GM12878 (cell line): ENCODE measurements around the gene TDRD9. TPM values are rescaled to one million over a fixed set of nuclear protein-coding genes. Genes with fewer than 3 reads are reported as not detected.

Experiments used
- ATAC-seq: fragments of 200-7000 bp; cut with Tn5 transposase; 3 replicates; pipeline ENCODE4 v1.9.1; 2020; ENCODE audit warnings: mild to moderate bottlenecking, moderate library complexity
- BruUV-seq: library from RNA; stranded (reverse); fragments of 400-500 nt; replicated peaks from 2 replicates; lab custom pipeline; 2021; lab: Mats Ljungman, UMichigan
- CTCF ChIA-PET: fragments of 300-600 bp; sonication (Branson Sonifier 250); formaldehyde crosslinking; extraction: SDS; loops from one replicate; lab custom pipeline; 2021; ENCODE audit warnings: inconsistent platforms; lab: Yijun Ruan, JAX
- POLR2A ChIA-PET: fragments of 350-600 bp; formaldehyde crosslinking; extraction: SDS; loops from one replicate; lab custom pipeline; 2021; ENCODE audit warnings: inconsistent platforms; lab: Charles Lee
- RAD21 ChIA-PET: fragments of 300-600 bp; sonication (Branson Sonifier 250); formaldehyde crosslinking; loops from one replicate; lab custom pipeline; 2023; ENCODE audit warnings: antibody characterized with exemption; ENCODE audit not compliant: unreplicated experiment; lab: Charles Lee
- SMC1A ChIA-PET: fragments of 300-600 bp; sonication (Branson Sonifier 250); formaldehyde crosslinking; loops from one replicate; lab custom pipeline; 2023; ENCODE audit not compliant: unreplicated experiment, uncharacterized antibody; lab: Charles Lee
- DNase-seq: peaks from one replicate; pipeline ENCODE4 v3.0.0-alpha.2; 2011; ENCODE audit warnings: low read depth, low spot score
- FAIRE-seq: peaks from 3 replicates; lab custom pipeline; 2011; peaks lifted over from hg19 to GRCh38; lab: Jason Lieb, UNC
- H2AFZ ChIP-seq: 2 replicates; pipeline ENCODE4 v1.6.0; 2011; ENCODE audit warnings: low read depth, low read length, control low read depth; ENCODE audit not compliant: control insufficient read depth
- H3K27ac ChIP-seq: 2 replicates; pipeline ENCODE4 v1.5.1; 2011; ENCODE audit warnings: control low read depth; ENCODE audit not compliant: control insufficient read depth, insufficient read depth
- H3K27me3 ChIP-seq, 2 experiments: replicated peaks in 1 of 2; 2 replicates each; pipeline versions ENCODE4 v1.6.0 to v1.6.1; 2011; ENCODE audit warnings: low read length in 1 of 2; ENCODE audit not compliant: control insufficient read depth in 2 of 2, insufficient read depth in 2 of 2
- H3K36me3 ChIP-seq, 2 experiments: 2 replicates each; pipeline ENCODE4 v1.5.1; 2011; ENCODE audit warnings: low read length in 1 of 2; ENCODE audit not compliant: control insufficient read depth in 2 of 2, insufficient read depth in 2 of 2
- H3K4me1 ChIP-seq: 2 replicates; pipeline ENCODE4 v1.6.1; 2011; ENCODE audit warnings: mild to moderate bottlenecking, low read length, moderate library complexity, mixed read lengths; ENCODE audit not compliant: control insufficient read depth, insufficient read depth
- H3K4me2 ChIP-seq: 2 replicates; pipeline ENCODE4 v1.6.0; 2011; ENCODE audit warnings: control low read depth; ENCODE audit not compliant: control insufficient read depth, insufficient read depth
- H3K4me3 ChIP-seq: fragments of 200-600 bp; sonication (generic); 2 replicates; pipeline ENCODE4 v1.5.1; 2016
- H3K79me2 ChIP-seq: 2 replicates; pipeline ENCODE4 v1.6.0; 2011; ENCODE audit warnings: low read length; ENCODE audit not compliant: control insufficient read depth, insufficient read depth
- H3K9ac ChIP-seq: 2 replicates; pipeline ENCODE4 v1.8.0; 2011; ENCODE audit warnings: low read length, control low read depth, mixed read lengths; ENCODE audit not compliant: control insufficient read depth, insufficient read depth
- H3K9me3 ChIP-seq: replicated peaks from 3 replicates; pipeline ENCODE4 v1.5.1; 2011; ENCODE audit warnings: mild to moderate bottlenecking, low read length; ENCODE audit not compliant: control insufficient read depth, insufficient read depth
- H4K20me1 ChIP-seq: 2 replicates; pipeline ENCODE4 v1.6.0; 2011; ENCODE audit not compliant: control insufficient read depth, insufficient read depth
- BCL3 ChIP-seq: IDR thresholded peaks from 2 replicates; pipeline ENCODE4 v1.6.1; 2011; ENCODE audit warnings: borderline replicate concordance, low read depth, mild to moderate bottlenecking, moderate library complexity, low read length; ENCODE audit not compliant: insufficient read depth, poor library complexity, severe bottlenecking
- CHD2 ChIP-seq: IDR thresholded peaks from 2 replicates; pipeline ENCODE4 v1.6.1; 2011; ENCODE audit warnings: low read depth, low read length, improper control_type of control experiment, borderline replicate concordance
- CREM ChIP-seq: IDR thresholded peaks from 2 replicates; pipeline ENCODE4 v1.6.1; 2014; ENCODE audit warnings: antibody characterized with exemption, low read depth
- EP300 ChIP-seq, 2 experiments: fragments of 150-350 bp in 1 of 2; IDR thresholded peaks; 2 replicates each; pipeline ENCODE4 v1.6.1; 2011 to 2012; ENCODE audit warnings: low read depth in 2 of 2, low read length in 2 of 2, borderline replicate concordance in 1 of 2, improper control_type of control experiment in 1 of 2, inconsistent platforms in 1 of 2; ENCODE audit not compliant: control insufficient read depth in 1 of 2
- ETV6 ChIP-seq, 2 experiments: fragments of 450-650 bp in 1 of 2; IDR thresholded peaks in 1 of 2; conservative IDR thresholded peaks in 1 of 2; 2 replicates each; pipeline ENCODE4 v1.6.1; 2014; ENCODE audit warnings: antibody characterized with exemption in 1 of 2, borderline replicate concordance in 1 of 2, low read depth in 1 of 2, mild to moderate bottlenecking in 1 of 2, moderate library complexity in 1 of 2
- MEF2B ChIP-seq: fragments of 450-650 bp; IDR thresholded peaks from 2 replicates; pipeline ENCODE4 v1.6.1; 2018; ENCODE audit warnings: mild to moderate bottlenecking, moderate library complexity; ENCODE audit not compliant: partially characterized antibody, poor library complexity, severe bottlenecking
- MXI1 ChIP-seq: fragments of 150-350 bp; IDR thresholded peaks from 2 replicates; pipeline ENCODE4 v1.6.1; 2011; ENCODE audit warnings: low read depth, mild to moderate bottlenecking, inconsistent platforms, low read length, improper control_type of control experiment
- MYB ChIP-seq: fragments of 150-350 bp; IDR thresholded peaks from 2 replicates; pipeline ENCODE4 v1.6.1; 2014; ENCODE audit warnings: mild to moderate bottlenecking, low read depth, low read length, borderline replicate concordance
- NFXL1 ChIP-seq: fragments of 450-650 bp; IDR thresholded peaks from 2 replicates; pipeline ENCODE4 v1.6.1; 2017; ENCODE audit warnings: antibody characterized with exemption, mild to moderate bottlenecking, borderline replicate concordance
- RCOR1 ChIP-seq: conservative IDR thresholded peaks from 2 replicates; pipeline ENCODE4 v1.6.1; 2012; ENCODE audit warnings: low read depth, low read length, improper control_type of control experiment
- YBX1 ChIP-seq: fragments of 450-650 bp; IDR thresholded peaks from 2 replicates; pipeline ENCODE4 v1.6.1; 2016; ENCODE audit warnings: antibody characterized with exemption
- ZNF622 ChIP-seq: fragments of 450-650 bp; IDR thresholded peaks from 2 replicates; pipeline ENCODE4 v1.6.1; 2017; ENCODE audit warnings: mild to moderate bottlenecking, inconsistent platforms
- WGBS: methylation state at CpG from one replicate; pipeline ENCODE4 v1.1.6; 2016; ENCODE audit warnings: low lambda C conversion rate; ENCODE audit not compliant: insufficient replicate concordance, insufficient coverage; ENCODE audit errors: missing lambda C conversion rate; 5-methylcytosine and 5-hydroxymethylcytosine counted together
- in situ Hi-C: fragments of 300-500 bp; cut with MboI; formaldehyde crosslinking; loops from 9 replicates; pipeline ENCODE4 v1.14.3; 2018; ENCODE audit warnings: mixed read lengths
- intact Hi-C: fragments of 100-400 bp; cut with micrococcal nuclease; formaldehyde crosslinking; loops from one replicate; pipeline ENCODE4 v1.14.2; 2022; ENCODE audit not compliant: unreplicated experiment
- polyA plus RNA-seq, 11 experiments: library from polyadenylated mRNA; depleted of rRNA in 4 of 11; unstranded in 6 of 11; stranded (reverse) in 5 of 11; fragments of >200 nt; fragmentation: Nextera tagmentation in 4 of 11; fragmentation: Illumina TruSeq in 1 of 11; extraction: Ambion mirVana in 4 of 11; extraction: Trizol in 1 of 11; gene quantifications; 1 replicate in 1 of 11; 2 replicates in 10 of 11; pipeline versions ENCODE4 v1.2.1 to v1.2.3, GENCODE V29; 2011 to 2016; ENCODE audit warnings: inconsistent platforms in 2 of 11, missing spikeins in 2 of 11, low read depth in 1 of 11
- total RNA-seq, 4 experiments: library from RNA; depleted of rRNA in 3 of 4; stranded (reverse); fragments of >200 nt in 3 of 4; fragmentation: Illumina TruSeq in 1 of 4; extraction: Trizol in 1 of 4; gene quantifications; 2 replicates each; pipeline versions ENCODE4 v1.2.1 to v1.2.3, GENCODE V29; 2013 to 2021
- TF ChIP-seq, protein P1 (sequence below): fragments of 150-350 bp; IDR thresholded peaks from 2 replicates; pipeline ENCODE4 v1.6.1; 2016; ENCODE audit warnings: low read depth, low read length
- TF ChIP-seq, protein P2 (sequence below): fragments of 450-650 bp; IDR thresholded peaks from 2 replicates; pipeline ENCODE4 v1.6.1; 2017; ENCODE audit warnings: low read depth, mild to moderate bottlenecking, moderate library complexity
- TF ChIP-seq, protein P3 (sequence below): IDR thresholded peaks from 2 replicates; pipeline ENCODE4 v1.6.1; 2011; ENCODE audit warnings: borderline replicate concordance, low read depth, mild to moderate bottlenecking, moderate library complexity, mixed read lengths, low read length; ENCODE audit not compliant: insufficient read depth; ENCODE audit errors: extremely low read length

TDRD9 gene
- total and polyA plus RNA-seq, 10 of the 15 experiments (the other 5 are each of a cell fraction or from before 2014, with no cell fraction given), result 0.12 TPM; not detected in 9

DNA sequence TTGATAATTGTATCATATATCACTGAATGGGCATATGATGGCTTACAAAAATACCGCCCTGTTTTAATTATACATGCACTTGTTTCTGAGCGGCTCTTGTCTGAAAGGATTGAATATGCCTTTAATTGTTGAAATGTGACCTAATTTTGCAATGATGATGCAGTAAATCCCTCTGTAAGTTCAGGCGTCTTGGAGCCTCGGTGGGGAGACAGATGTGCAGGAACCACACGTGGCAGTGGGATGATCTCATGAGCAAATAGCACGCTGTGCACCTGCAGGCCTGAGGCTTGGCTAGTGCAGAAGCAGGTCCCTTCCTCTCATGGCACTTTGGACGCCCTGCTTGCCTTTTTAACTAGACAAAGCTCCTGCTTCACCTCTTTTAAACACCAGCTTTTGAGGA, 108.0 kb downstream of the TDRD9 start:
- CTCF ChIA-PET, result no interaction called here
- TF ChIP-seq ZNF622 (no peak), RCOR1 (no peak), CREM (no peak), MYB (no peak), ETV6 (conservative IDR thresholded peaks at IDR 0.05 in 1 of 2, IDR thresholded peaks at IDR 0.05 in 1 of 2; ENCODE audit: borderline replicate concordance in 1 of 2, low read depth in 1 of 2) (no peak), NFXL1 (no peak), MEF2B (no peak), BCL3 (no peak), EP300 (IDR thresholded peaks at IDR 0.05; ENCODE audit: borderline replicate concordance in 1 of 2, control insufficient read depth in 1 of 2, low read depth in 2 of 2, low read length in 2 of 2) (no peak), MXI1 (no peak), CHD2 (no peak), YBX1 (no peak)
- TF ChIP-seq, protein P1, sequence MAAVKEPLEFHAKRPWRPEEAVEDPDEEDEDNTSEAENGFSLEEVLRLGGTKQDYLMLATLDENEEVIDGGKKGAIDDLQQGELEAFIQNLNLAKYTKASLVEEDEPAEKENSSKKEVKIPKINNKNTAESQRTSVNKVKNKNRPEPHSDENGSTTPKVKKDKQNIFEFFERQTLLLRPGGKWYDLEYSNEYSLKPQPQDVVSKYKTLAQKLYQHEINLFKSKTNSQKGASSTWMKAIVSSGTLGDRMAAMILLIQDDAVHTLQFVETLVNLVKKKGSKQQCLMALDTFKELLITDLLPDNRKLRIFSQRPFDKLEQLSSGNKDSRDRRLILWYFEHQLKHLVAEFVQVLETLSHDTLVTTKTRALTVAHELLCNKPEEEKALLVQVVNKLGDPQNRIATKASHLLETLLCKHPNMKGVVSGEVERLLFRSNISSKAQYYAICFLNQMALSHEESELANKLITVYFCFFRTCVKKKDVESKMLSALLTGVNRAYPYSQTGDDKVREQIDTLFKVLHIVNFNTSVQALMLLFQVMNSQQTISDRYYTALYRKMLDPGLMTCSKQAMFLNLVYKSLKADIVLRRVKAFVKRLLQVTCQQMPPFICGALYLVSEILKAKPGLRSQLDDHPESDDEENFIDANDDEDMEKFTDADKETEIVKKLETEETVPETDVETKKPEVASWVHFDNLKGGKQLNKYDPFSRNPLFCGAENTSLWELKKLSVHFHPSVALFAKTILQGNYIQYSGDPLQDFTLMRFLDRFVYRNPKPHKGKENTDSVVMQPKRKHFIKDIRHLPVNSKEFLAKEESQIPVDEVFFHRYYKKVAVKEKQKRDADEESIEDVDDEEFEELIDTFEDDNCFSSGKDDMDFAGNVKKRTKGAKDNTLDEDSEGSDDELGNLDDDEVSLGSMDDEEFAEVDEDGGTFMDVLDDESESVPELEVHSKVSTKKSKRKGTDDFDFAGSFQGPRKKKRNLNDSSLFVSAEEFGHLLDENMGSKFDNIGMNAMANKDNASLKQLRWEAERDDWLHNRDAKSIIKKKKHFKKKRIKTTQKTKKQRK, result no peak
- TF ChIP-seq, protein P2, sequence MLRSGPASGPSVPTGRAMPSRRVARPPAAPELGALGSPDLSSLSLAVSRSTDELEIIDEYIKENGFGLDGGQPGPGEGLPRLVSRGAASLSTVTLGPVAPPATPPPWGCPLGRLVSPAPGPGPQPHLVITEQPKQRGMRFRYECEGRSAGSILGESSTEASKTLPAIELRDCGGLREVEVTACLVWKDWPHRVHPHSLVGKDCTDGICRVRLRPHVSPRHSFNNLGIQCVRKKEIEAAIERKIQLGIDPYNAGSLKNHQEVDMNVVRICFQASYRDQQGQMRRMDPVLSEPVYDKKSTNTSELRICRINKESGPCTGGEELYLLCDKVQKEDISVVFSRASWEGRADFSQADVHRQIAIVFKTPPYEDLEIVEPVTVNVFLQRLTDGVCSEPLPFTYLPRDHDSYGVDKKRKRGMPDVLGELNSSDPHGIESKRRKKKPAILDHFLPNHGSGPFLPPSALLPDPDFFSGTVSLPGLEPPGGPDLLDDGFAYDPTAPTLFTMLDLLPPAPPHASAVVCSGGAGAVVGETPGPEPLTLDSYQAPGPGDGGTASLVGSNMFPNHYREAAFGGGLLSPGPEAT, result no peak
- TF ChIP-seq, protein P3, sequence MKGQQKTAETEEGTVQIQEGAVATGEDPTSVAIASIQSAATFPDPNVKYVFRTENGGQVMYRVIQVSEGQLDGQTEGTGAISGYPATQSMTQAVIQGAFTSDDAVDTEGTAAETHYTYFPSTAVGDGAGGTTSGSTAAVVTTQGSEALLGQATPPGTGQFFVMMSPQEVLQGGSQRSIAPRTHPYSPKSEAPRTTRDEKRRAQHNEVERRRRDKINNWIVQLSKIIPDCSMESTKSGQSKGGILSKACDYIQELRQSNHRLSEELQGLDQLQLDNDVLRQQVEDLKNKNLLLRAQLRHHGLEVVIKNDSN, result no peak
- TF ChIP-seq, all 136 proteins: peak for 0
- BruUV-seq, result no TSS peak
- Histone ChIP-seq H3K4me2 (no peak overlapping the region), H3K9ac (no peak overlapping the region), H3K27ac (no peak overlapping the region), H2AFZ (no peak overlapping the region), H3K27me3 (no peaks in the 10 kb centered on the region; a peak in 3 of 4 replicates), H3K4me3 (no peak overlapping the region), H4K20me1 (no peaks in the 10 kb centered on the region; the same call in 1 of the 2 replicates), H3K36me3 (no peaks in the 10 kb centered on the region), H3K4me1 (no peaks in the 10 kb centered on the region), H3K9me3 (no peaks in the 10 kb centered on the region), H3K79me2 (no peaks in the 10 kb centered on the region)
- intact Hi-C loops, result no loop called here
- ChIA-PET SMC1A (interaction anchor here (1.3 kb wide), 1 partner anchor 9 kb away, joined by 4 read pairs; no protein-coding TSS in a partner anchor), POLR2A (no interaction called here), RAD21 (no interaction called here)
- FAIRE-seq, result no peak
- 23% methylated on average over 7 of the region's 7 CpGs for WGBS
- no peak for DNase-seq
- in situ Hi-C loops, result no loop called here
- no peak for ATAC-seq
